SK-N-SH (cell line): ENCODE data around the gene OSBPL6. TPM values are rescaled to one million over a fixed set of nuclear protein-coding genes. Genes with fewer than 3 reads are reported as not detected.

Source experiments
- CTCF ChIA-PET: fragments of 300-600, 350-600 bp; formaldehyde crosslinking; extraction: SDS; loops from one replicate; lab custom pipeline; 2021; lab: Yijun Ruan, JAX
- POLR2A ChIA-PET: fragments of 350-600 bp; sonication (Branson Sonifier 250); formaldehyde crosslinking; extraction: SDS; loops from one replicate; lab custom pipeline; 2020; ENCODE audit warnings: antibody characterized with exemption, inconsistent platforms; lab: Yijun Ruan, JAX
- DNase-seq: peaks from one replicate; pipeline ENCODE4 v3.0.0; 2012
- H2AFZ ChIP-seq: fragments of 200-600 bp; sonication (generic); 2 replicates; pipeline ENCODE4 v1.8.1; 2016; ENCODE audit warnings: antibody characterized with exemption, mild to moderate bottlenecking, low read depth
- H3F3A ChIP-seq: fragments of 200-600 bp; sonication (generic); replicated peaks from 2 replicates; pipeline ENCODE3; 2016; ENCODE audit warnings: antibody characterized with exemption, mild to moderate bottlenecking; ENCODE audit not compliant: insufficient read depth
- H3K27ac ChIP-seq, 2 experiments: fragments of 200-500 bp in 1 of 2; fragments of 200-600 bp in 1 of 2; sonication (Bioruptor generic) in 1 of 2; sonication (generic), shearing (Covaris generic) in 1 of 2; 2 replicates each; pipeline versions ENCODE4 v1.5.1 to v1.6.1; 2014 to 2016; ENCODE audit warnings: low read depth in 2 of 2, inconsistent platforms in 1 of 2, low read length in 1 of 2, mild to moderate bottlenecking in 1 of 2, mixed read lengths in 1 of 2
- H3K27me3 ChIP-seq: fragments of 200-600 bp; sonication (generic), shearing (Covaris generic); 2 replicates; pipeline ENCODE4 v1.6.1; 2016; ENCODE audit warnings: mixed run types; ENCODE audit not compliant: insufficient read depth
- H3K36me3 ChIP-seq, 2 experiments: fragments of 200-500 bp in 1 of 2; fragments of 200-600 bp in 1 of 2; sonication (Bioruptor generic) in 1 of 2; sonication (generic) in 1 of 2; replicated peaks in 1 of 2; 2 replicates each; pipeline versions ENCODE3 to v1.5.1; 2014 to 2016; ENCODE audit warnings: low read length in 1 of 2, mild to moderate bottlenecking in 1 of 2; ENCODE audit not compliant: insufficient read depth in 2 of 2, control insufficient read depth in 1 of 2
- H3K4me1 ChIP-seq, 2 experiments: fragments of 200-500 bp in 1 of 2; fragments of 200-600 bp in 1 of 2; sonication (Bioruptor generic) in 1 of 2; sonication (generic), shearing (Covaris generic) in 1 of 2; 2 replicates each; pipeline versions ENCODE4 v1.5.1 to v1.6.1; 2014 to 2016; ENCODE audit warnings: low read depth in 1 of 2, low read length in 1 of 2, mixed run types in 1 of 2; ENCODE audit not compliant: insufficient read depth in 2 of 2, control insufficient read depth in 1 of 2
- H3K4me2 ChIP-seq: fragments of 200-600 bp; sonication (generic), shearing (Covaris generic); 2 replicates; pipeline ENCODE4 v1.6.1; 2017; ENCODE audit warnings: mixed run types
- H3K4me3 ChIP-seq, 2 experiments: fragments of 200-500 bp in 1 of 2; fragments of 200-600 bp in 1 of 2; sonication (Bioruptor generic) in 1 of 2; sonication (generic), shearing (Covaris generic) in 1 of 2; 2 replicates each; pipeline versions ENCODE4 v1.5.1 to v1.8.1; 2014 to 2016; ENCODE audit warnings: low read depth in 2 of 2, inconsistent platforms in 1 of 2, low read length in 1 of 2, mild to moderate bottlenecking in 1 of 2, mixed read lengths in 1 of 2, moderate library complexity in 1 of 2
- H3K79me2 ChIP-seq: fragments of 200-600 bp; sonication (generic); 2 replicates; pipeline ENCODE4 v1.8.1; 2017; ENCODE audit warnings: mild to moderate bottlenecking; ENCODE audit not compliant: insufficient read depth
- H3K9ac ChIP-seq: fragments of 200-600 bp; sonication (generic); 2 replicates; pipeline ENCODE4 v1.6.1; 2017; ENCODE audit warnings: mixed run types
- H3K9me2 ChIP-seq: fragments of 200-600 bp; sonication (generic); 2 replicates; pipeline ENCODE4 v1.6.1; 2017; ENCODE audit warnings: mixed run types
- H3K9me3 ChIP-seq: fragments of 200-600 bp; sonication (generic); 2 replicates; pipeline ENCODE4 v1.6.1; 2017; ENCODE audit warnings: mixed run types, mild to moderate bottlenecking, moderate library complexity
- H4K20me1 ChIP-seq: fragments of 200-600 bp; sonication (generic); 2 replicates; pipeline ENCODE4 v1.6.1; 2017; ENCODE audit warnings: mild to moderate bottlenecking, mixed run types; ENCODE audit not compliant: insufficient read depth
- FOXJ3 ChIP-seq: sonication (generic); formaldehyde crosslinking; IDR thresholded peaks from 2 replicates; pipeline ENCODE4 v1.5.1; 2020; ENCODE audit warnings: mild to moderate bottlenecking, missing genetic modification reagents
- FOXM1 ChIP-seq: IDR thresholded peaks from 2 replicates; pipeline ENCODE4 v1.4.0; 2012; ENCODE audit warnings: low read depth, mild to moderate bottlenecking
- GATA2 ChIP-seq: sonication (generic); formaldehyde crosslinking; IDR thresholded peaks from 2 replicates; pipeline ENCODE4 v1.5.0; 2020; ENCODE audit warnings: mild to moderate bottlenecking, missing genetic modification reagents
- JUND ChIP-seq: IDR thresholded peaks from 2 replicates; pipeline ENCODE4 v1.4.0; 2012
- MEF2A ChIP-seq: IDR thresholded peaks from 2 replicates; pipeline ENCODE4 v1.4.0; 2012; ENCODE audit warnings: low read depth, borderline replicate concordance
- MXI1 ChIP-seq: IDR thresholded peaks from 2 replicates; pipeline ENCODE4 v1.6.1; 2012; ENCODE audit warnings: mild to moderate bottlenecking, low read depth, low read length, improper control_type of control experiment
- RAD21 ChIP-seq: IDR thresholded peaks from 2 replicates; pipeline ENCODE4 v1.6.1; 2012; ENCODE audit warnings: mild to moderate bottlenecking, low read length
- RFX5 ChIP-seq: IDR thresholded peaks from 2 replicates; pipeline ENCODE4 v1.6.1; 2012; ENCODE audit warnings: mild to moderate bottlenecking, improper control_type of control experiment, low read length
- SIN3A ChIP-seq: IDR thresholded peaks from 2 replicates; pipeline ENCODE4 v1.6.1; 2012; ENCODE audit warnings: low read depth, mild to moderate bottlenecking, low read length, moderate library complexity, borderline replicate concordance
- SMC3 ChIP-seq: IDR thresholded peaks from 2 replicates; pipeline ENCODE4 v1.6.1; 2012; ENCODE audit warnings: low read depth, low read length, improper control_type of control experiment
- TAF1 ChIP-seq: IDR thresholded peaks from 2 replicates; pipeline ENCODE4 v1.6.1; 2012; ENCODE audit warnings: low read depth, mild to moderate bottlenecking, low read length, moderate library complexity, borderline replicate concordance
- YY1 ChIP-seq: IDR thresholded peaks from 2 replicates; pipeline ENCODE4 v1.4.0; 2012; ENCODE audit warnings: low read depth, mild to moderate bottlenecking
- polyA plus RNA-seq, 3 experiments: library from polyadenylated mRNA; depleted of rRNA; stranded (reverse); fragments of >200 nt; gene quantifications; 2 replicates each; pipeline ENCODE4 v1.2.3, GENCODE V29; 2012
- TF ChIP-seq, protein P1 (sequence below): fragments of 150-350 bp; IDR thresholded peaks from 2 replicates; pipeline ENCODE4 v1.6.1; 2016; ENCODE audit warnings: mild to moderate bottlenecking, low read depth, low read length
- TF ChIP-seq, protein P2 (sequence below): fragments of 200-600 bp; sonication (generic); IDR thresholded peaks from 2 replicates; pipeline ENCODE4 v1.6.1; 2017; ENCODE audit warnings: antibody characterized with exemption, mild to moderate bottlenecking, moderate library complexity
- TF ChIP-seq, protein P3 (sequence below): fragments of 150-350 bp; IDR thresholded peaks from 2 replicates; pipeline ENCODE4 v1.6.1; 2017; ENCODE audit warnings: antibody characterized with exemption, low read length, low read depth, borderline replicate concordance
- TF ChIP-seq, protein P4 (sequence below): IDR thresholded peaks from 2 replicates; pipeline ENCODE4 v1.4.0; 2012; ENCODE audit warnings: low read depth, borderline replicate concordance
- TF ChIP-seq, protein P5 (sequence below): IDR thresholded peaks from 2 replicates; pipeline ENCODE4 v1.4.0; 2012; ENCODE audit warnings: low read depth
- TF ChIP-seq, protein P6 (sequence below): IDR thresholded peaks from 2 replicates; pipeline ENCODE4 v1.6.1; 2012; ENCODE audit warnings: mild to moderate bottlenecking, low read depth, low read length, moderate library complexity

The OSBPL6 gene
- polyA plus RNA-seq, 1 of the 3 experiments (the other 2 are of a cell fraction): 2.7 TPM

DNA sequence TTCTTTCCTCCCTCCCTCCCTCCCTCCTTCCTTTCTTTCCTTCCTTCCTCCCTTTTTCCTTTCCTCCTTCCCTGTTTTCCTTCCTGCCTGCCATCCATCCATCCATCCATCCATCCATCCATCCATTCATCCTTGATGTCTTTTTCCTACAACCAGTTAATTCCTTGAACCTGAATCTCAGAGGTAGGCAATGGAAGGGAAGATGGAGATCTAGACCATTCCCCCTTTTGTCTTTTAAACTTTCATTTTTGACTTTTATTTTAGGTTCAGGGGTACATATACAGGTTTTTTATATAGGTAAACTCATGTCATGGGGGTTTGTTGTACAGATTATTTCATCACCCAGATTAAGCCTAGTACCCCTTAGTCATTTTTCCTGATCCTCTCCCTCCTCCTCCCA is 97.4 kb downstream of the OSBPL6 start:
- DNase-seq: no peak
- Histone ChIP-seq H3K4me1 (no peaks in the 10 kb centered on the region), H3K36me3 (no peaks in the 10 kb centered on the region), H4K20me1 (no peaks in the 10 kb centered on the region), H3K79me2 (no peaks in the 10 kb centered on the region), H3F3A (no peaks in the 10 kb centered on the region), H3K9ac (no peak overlapping the region), H3K9me3 (peaks cover 4% of the 10 kb centered on the region; the same call in 1 of the 2 replicates), H3K4me2 (no peak overlapping the region), H3K27ac (no peak overlapping the region)
- CTCF ChIA-PET: no interaction called here
- no peak for TF ChIP-seq MXI1
- TF ChIP-seq JUND: no peak
- TF ChIP-seq RFX5: no peak
- no peak for TF ChIP-seq MEF2A
- TF ChIP-seq RAD21: no peak
- TF ChIP-seq, protein P1, sequence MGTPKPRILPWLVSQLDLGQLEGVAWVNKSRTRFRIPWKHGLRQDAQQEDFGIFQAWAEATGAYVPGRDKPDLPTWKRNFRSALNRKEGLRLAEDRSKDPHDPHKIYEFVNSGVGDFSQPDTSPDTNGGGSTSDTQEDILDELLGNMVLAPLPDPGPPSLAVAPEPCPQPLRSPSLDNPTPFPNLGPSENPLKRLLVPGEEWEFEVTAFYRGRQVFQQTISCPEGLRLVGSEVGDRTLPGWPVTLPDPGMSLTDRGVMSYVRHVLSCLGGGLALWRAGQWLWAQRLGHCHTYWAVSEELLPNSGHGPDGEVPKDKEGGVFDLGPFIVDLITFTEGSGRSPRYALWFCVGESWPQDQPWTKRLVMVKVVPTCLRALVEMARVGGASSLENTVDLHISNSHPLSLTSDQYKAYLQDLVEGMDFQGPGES: no peak
- TF ChIP-seq, protein P2, sequence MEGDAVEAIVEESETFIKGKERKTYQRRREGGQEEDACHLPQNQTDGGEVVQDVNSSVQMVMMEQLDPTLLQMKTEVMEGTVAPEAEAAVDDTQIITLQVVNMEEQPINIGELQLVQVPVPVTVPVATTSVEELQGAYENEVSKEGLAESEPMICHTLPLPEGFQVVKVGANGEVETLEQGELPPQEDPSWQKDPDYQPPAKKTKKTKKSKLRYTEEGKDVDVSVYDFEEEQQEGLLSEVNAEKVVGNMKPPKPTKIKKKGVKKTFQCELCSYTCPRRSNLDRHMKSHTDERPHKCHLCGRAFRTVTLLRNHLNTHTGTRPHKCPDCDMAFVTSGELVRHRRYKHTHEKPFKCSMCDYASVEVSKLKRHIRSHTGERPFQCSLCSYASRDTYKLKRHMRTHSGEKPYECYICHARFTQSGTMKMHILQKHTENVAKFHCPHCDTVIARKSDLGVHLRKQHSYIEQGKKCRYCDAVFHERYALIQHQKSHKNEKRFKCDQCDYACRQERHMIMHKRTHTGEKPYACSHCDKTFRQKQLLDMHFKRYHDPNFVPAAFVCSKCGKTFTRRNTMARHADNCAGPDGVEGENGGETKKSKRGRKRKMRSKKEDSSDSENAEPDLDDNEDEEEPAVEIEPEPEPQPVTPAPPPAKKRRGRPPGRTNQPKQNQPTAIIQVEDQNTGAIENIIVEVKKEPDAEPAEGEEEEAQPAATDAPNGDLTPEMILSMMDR: no peak
- no peak for TF ChIP-seq SMC3
- TF ChIP-seq TAF1: no peak
- TF ChIP-seq GATA2 (CRISPR knock-in tag): no peak
- TF ChIP-seq, protein P3, sequence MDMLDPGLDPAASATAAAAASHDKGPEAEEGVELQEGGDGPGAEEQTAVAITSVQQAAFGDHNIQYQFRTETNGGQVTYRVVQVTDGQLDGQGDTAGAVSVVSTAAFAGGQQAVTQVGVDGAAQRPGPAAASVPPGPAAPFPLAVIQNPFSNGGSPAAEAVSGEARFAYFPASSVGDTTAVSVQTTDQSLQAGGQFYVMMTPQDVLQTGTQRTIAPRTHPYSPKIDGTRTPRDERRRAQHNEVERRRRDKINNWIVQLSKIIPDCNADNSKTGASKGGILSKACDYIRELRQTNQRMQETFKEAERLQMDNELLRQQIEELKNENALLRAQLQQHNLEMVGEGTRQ: no peak
- TF ChIP-seq YY1: no peak
- no peak for TF ChIP-seq FOXM1
- TF ChIP-seq, protein P4, sequence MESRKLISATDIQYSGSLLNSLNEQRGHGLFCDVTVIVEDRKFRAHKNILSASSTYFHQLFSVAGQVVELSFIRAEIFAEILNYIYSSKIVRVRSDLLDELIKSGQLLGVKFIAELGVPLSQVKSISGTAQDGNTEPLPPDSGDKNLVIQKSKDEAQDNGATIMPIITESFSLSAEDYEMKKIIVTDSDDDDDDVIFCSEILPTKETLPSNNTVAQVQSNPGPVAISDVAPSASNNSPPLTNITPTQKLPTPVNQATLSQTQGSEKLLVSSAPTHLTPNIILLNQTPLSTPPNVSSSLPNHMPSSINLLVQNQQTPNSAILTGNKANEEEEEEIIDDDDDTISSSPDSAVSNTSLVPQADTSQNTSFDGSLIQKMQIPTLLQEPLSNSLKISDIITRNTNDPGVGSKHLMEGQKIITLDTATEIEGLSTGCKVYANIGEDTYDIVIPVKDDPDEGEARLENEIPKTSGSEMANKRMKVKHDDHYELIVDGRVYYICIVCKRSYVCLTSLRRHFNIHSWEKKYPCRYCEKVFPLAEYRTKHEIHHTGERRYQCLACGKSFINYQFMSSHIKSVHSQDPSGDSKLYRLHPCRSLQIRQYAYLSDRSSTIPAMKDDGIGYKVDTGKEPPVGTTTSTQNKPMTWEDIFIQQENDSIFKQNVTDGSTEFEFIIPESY: no peak
- no peak for TF ChIP-seq SIN3A
- TF ChIP-seq, protein P5, sequence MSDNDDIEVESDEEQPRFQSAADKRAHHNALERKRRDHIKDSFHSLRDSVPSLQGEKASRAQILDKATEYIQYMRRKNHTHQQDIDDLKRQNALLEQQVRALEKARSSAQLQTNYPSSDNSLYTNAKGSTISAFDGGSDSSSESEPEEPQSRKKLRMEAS: no peak
- no peak for TF ChIP-seq FOXJ3
- TF ChIP-seq, protein P6, sequence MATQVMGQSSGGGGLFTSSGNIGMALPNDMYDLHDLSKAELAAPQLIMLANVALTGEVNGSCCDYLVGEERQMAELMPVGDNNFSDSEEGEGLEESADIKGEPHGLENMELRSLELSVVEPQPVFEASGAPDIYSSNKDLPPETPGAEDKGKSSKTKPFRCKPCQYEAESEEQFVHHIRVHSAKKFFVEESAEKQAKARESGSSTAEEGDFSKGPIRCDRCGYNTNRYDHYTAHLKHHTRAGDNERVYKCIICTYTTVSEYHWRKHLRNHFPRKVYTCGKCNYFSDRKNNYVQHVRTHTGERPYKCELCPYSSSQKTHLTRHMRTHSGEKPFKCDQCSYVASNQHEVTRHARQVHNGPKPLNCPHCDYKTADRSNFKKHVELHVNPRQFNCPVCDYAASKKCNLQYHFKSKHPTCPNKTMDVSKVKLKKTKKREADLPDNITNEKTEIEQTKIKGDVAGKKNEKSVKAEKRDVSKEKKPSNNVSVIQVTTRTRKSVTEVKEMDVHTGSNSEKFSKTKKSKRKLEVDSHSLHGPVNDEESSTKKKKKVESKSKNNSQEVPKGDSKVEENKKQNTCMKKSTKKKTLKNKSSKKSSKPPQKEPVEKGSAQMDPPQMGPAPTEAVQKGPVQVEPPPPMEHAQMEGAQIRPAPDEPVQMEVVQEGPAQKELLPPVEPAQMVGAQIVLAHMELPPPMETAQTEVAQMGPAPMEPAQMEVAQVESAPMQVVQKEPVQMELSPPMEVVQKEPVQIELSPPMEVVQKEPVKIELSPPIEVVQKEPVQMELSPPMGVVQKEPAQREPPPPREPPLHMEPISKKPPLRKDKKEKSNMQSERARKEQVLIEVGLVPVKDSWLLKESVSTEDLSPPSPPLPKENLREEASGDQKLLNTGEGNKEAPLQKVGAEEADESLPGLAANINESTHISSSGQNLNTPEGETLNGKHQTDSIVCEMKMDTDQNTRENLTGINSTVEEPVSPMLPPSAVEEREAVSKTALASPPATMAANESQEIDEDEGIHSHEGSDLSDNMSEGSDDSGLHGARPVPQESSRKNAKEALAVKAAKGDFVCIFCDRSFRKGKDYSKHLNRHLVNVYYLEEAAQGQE: no peak
- TF ChIP-seq, all 33 proteins: peak for 0
- Histone ChIP-seq H3K27me3 (no peaks in the 10 kb centered on the region), H3K4me3 (no peak overlapping the region), H2AFZ (no peak overlapping the region), H3K9me2 (no peaks in the 10 kb centered on the region)
- POLR2A ChIA-PET: no interaction called here
